ENCODE measurements around the gene KLHDC10. TPM values are rescaled to one million over a fixed set of nuclear protein-coding genes. Genes with fewer than 3 reads are reported as not detected.
A peak's percentile ranks its signal among the peaks of the same experiment; 100 is the strongest.

KLHDC10 gene
- total and polyA plus RNA-seq, 8 donors: 5.8 to 22.8 (median 20.9) TPM

DNA sequence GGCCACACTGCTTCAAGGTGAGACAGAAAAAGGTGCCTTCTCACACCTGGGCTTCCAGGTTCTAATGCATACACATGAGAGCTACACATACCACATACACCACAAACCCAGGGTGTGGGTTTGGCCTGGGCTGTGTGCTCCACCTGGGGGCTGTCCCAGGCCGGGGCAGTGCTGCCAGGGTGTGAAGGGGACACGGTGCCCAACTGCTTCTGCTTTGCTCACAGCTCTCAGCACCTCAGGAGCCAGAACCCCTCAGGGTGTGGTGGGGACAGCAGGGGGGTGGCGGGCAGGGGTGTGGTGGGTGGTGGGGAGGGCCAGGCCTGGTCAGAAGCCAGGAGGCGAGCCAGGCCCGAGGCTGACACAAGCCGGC, 83.8 kb downstream of the KLHDC10 start:
- no peaks in the 10 kb centered on the region for H3K27me3 ChIP-seq
- TF ChIP-seq CTCF (IDR thresholded peaks at IDR 0.05): no peak
- no peaks in the 10 kb centered on the region for H3K36me3 ChIP-seq
- peak; percentile 62 to 83 (median 77) for ATAC-seq
- DNase-seq: peak in 1 of 6 donors; percentile 71
- intact Hi-C loops (cut with DNase I): no loop called here
- peaks cover 14 to 22% (median 18%) of the 10 kb centered on the region in 3 donors for H3K4me1 ChIP-seq
- peak overlapping the region; percentile 43 to 70 (median 58) for H3K27ac ChIP-seq
- peak overlapping the region in 1 of 4 donors; percentile 14 for H3K4me3 ChIP-seq
- FAIRE-seq: no peak
- H3K9me3 ChIP-seq: no peaks in the 10 kb centered on the region
- 11 to 18% methylated on average over 6 of the region's 6 CpGs for WGBS, 2 donors

DNA sequence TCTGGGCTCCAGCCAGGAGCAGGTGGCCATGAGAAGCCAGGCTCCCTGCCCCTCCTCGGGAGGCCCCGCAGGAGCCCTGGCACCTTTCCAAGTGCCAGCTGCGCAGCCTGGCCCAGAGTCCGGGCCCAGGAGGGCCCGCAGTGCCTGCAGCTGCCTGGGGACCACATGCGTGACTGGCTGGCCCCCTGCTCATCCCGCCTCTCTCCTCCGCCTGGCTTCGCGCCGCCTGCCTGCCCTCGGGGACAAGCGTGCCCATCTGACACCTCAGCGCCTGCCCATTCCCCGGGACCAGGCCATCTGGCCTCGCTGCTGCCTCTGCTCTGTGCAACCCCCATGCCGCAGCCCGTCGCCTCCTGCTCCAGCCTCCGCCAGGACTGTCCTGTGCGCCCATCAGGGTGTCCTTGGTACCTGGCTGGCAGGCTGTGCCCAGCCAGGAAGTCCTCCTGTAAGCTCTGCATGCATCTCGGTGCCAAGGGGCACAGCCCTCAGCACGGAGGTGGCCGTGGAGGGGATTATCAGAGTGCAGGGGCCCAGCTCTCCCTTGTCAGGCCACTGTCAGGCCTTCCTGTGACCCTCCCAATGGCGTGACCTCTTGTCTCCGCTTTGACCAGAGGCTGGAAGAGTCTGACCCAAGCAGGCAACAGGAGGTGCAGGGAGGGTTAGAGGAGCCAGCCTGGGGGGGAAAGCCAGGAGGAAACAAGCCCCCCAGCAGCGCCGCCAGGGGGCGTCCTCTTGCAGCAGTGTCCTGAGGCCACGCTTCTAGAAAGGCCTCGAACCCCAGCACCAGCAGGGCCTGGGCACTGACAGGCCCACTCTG, 84.4 kb downstream of the KLHDC10 start:
- WGBS, 2 donors: 30 to 39% methylated on average over 31 of the region's 31 CpGs
- intact Hi-C loops (cut with DNase I): no loop called here
- no peaks in the 10 kb centered on the region for H3K36me3 ChIP-seq
- ATAC-seq (peak; percentile 77 to 83 (median 77)), FAIRE-seq (no peak), DNase-seq (peak; percentile 77 to 94 (median 84))
- H3K27me3 ChIP-seq: no peaks in the 10 kb centered on the region
- peak overlapping the region; percentile 43 to 70 (median 58) for H3K27ac ChIP-seq
- H3K4me3 ChIP-seq: peak overlapping the region in 1 of 4 donors; percentile 14
- no peak for TF ChIP-seq CTCF (IDR thresholded peaks at IDR 0.05)
- H3K4me1 ChIP-seq: peaks cover 8 to 16% (median 14%) of the 10 kb centered on the region in 3 donors
- H3K9me3 ChIP-seq: no peaks in the 10 kb centered on the region

DNA sequence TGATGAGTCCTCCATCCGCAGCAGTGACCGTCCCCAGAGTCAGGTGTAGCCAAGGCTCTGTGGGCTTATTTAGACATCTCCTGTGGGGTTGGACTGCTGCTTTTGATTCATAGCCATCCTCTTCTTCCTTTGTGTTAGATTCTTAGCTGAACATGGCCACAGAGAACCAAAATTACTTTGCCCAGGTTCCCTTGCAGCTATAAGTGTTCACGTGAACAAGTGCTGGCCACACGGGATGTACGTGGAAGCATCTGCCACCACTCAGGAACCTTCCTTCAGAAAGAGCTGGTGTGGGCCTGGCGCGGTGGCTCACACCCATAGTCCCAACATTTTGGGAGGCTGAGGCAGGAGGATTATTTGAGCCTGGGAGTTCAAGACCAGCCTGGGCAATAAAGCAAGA, 85.8 kb downstream of the KLHDC10 start:
- Histone ChIP-seq H3K36me3 (no peaks in the 10 kb centered on the region), H3K27ac (no peak overlapping the region), H3K9me3 (no peaks in the 10 kb centered on the region), H3K4me3 (no peak overlapping the region), H3K4me1 (peaks cover 8 to 15% (median 11%) of the 10 kb centered on the region in 3 donors), H3K27me3 (no peaks in the 10 kb centered on the region)
- ATAC-seq: no peak
- no peak for FAIRE-seq
- intact Hi-C loops (cut with DNase I): no loop called here
- WGBS, 2 donors: 99% methylated on average over 7 of the region's 7 CpGs
- TF ChIP-seq CTCF (IDR thresholded peaks at IDR 0.05): no peak
- no peak for DNase-seq

- Histone ChIP-seq H3K36me3 (no peaks in the 10 kb centered on the region), H3K27me3 (no peaks in the 10 kb centered on the region), H3K4me1 (peaks cover 8 to 15% (median 11%) of the 10 kb centered on the region in 3 donors), H3K4me3 (no peak overlapping the region), H3K9me3 (no peaks in the 10 kb centered on the region), H3K27ac (no peak overlapping the region)
- ATAC-seq (no peak), DNase-seq (no peak), FAIRE-seq (no peak)
- 87 to 91% methylated on average over 7 of the region's 7 CpGs for WGBS, 2 donors
- no peak for TF ChIP-seq CTCF (IDR thresholded peaks at IDR 0.05)
- intact Hi-C loops (cut with DNase I): no loop called here
Observed at GRCh38 chr7:130157700-130158099, 87.4 kb downstream of the KLHDC10 start.

DNA sequence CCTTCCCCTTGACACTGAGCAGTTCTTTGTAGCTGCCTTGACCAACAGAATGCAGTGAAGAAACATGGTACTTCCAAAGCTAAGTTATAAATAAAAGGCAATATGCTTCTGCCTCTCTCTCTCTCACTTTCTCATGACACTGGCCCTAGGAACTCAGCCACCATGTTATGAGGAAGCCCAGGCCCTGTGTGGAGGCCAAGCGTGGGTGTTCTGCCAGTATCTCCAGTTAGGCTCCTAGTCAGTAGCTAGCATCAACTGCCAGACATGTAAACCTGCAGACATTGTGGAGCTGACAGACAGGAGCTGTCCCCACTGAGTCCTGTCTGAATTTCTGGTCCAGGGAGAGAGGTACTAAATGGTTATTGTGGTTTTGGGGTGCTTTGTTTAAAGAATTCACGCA, 89.7 kb downstream of the KLHDC10 start:
- Histone ChIP-seq H3K27ac (no peak overlapping the region), H3K27me3 (no peaks in the 10 kb centered on the region), H3K36me3 (no peaks in the 10 kb centered on the region), H3K4me3 (no peak overlapping the region), H3K4me1 (peaks cover 0 to under 1% (median under 1%) of the 10 kb centered on the region in 3 donors), H3K9me3 (no peaks in the 10 kb centered on the region)
- TF ChIP-seq CTCF (IDR thresholded peaks at IDR 0.05): no peak
- WGBS, 2 donors: 98% methylated on average over 2 of the region's 2 CpGs
- ATAC-seq: no peak
- intact Hi-C loops (cut with DNase I): no loop called here
- no peak for DNase-seq
- FAIRE-seq: no peak
